ENCODE results near the gene ATOH8.

ATOH8 gene

DNA sequence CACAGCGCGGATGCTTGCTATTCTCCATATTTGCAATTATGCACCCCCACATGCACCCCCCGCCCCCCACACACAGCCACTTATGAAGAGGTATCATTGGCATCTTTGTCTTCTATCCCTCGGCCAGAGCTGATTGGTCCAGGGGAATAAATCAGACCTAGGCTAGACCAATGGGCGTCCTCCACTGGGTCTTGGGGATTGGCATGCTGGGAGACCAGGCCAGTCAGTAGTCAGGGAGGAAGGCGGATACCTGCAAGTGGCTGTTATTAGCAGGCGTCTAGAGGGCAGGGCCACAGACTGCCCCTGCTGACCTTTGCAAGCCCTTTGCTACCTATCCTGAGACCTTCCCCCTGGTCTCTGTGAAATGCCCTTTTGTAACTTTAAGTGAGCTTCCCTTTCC, 30.0 kb downstream of the ATOH8 start:
- no peaks in the 10 kb centered on the region for H3K79me2 ChIP-seq (ENCODE audit: insufficient read depth, low read length)
- no peak overlapping the region for H3K4me2 ChIP-seq (ENCODE audit: low read length)
- 0 out of 2 replicates have a peak, but pooled peaks cover 3% of the 10 kb centered on the region for H3K27me3 ChIP-seq (ENCODE audit: insufficient read depth, low read length)
- H4K20me1 ChIP-seq (ENCODE audit: insufficient read depth, low read length): no peaks in the 10 kb centered on the region
- no peak overlapping the region for H3K9ac ChIP-seq (ENCODE audit: low read length)
- no peaks in the 10 kb centered on the region for H3K9me2 ChIP-seq (ENCODE audit: low read depth, low read length)
- H3K4me1 ChIP-seq (ENCODE audit: insufficient read depth, low read length, severe bottlenecking): no peaks in the 10 kb centered on the region
- no peaks in the 10 kb centered on the region for H3F3A ChIP-seq (ENCODE audit: insufficient read depth, low read length)
- TF ChIP-seq, protein P1, sequence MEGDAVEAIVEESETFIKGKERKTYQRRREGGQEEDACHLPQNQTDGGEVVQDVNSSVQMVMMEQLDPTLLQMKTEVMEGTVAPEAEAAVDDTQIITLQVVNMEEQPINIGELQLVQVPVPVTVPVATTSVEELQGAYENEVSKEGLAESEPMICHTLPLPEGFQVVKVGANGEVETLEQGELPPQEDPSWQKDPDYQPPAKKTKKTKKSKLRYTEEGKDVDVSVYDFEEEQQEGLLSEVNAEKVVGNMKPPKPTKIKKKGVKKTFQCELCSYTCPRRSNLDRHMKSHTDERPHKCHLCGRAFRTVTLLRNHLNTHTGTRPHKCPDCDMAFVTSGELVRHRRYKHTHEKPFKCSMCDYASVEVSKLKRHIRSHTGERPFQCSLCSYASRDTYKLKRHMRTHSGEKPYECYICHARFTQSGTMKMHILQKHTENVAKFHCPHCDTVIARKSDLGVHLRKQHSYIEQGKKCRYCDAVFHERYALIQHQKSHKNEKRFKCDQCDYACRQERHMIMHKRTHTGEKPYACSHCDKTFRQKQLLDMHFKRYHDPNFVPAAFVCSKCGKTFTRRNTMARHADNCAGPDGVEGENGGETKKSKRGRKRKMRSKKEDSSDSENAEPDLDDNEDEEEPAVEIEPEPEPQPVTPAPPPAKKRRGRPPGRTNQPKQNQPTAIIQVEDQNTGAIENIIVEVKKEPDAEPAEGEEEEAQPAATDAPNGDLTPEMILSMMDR (IDR thresholded peaks at IDR 0.05; ENCODE audit: low read length): no peak
- no peak for TF ChIP-seq EZH2 (IDR thresholded peaks at IDR 0.05; ENCODE audit: borderline replicate concordance, low read length)
- no peaks in the 10 kb centered on the region for H3K9me3 ChIP-seq (ENCODE audit: low read length)
- no peak overlapping the region for H3K4me3 ChIP-seq (ENCODE audit: low read depth, low read length, poor library complexity, severe bottlenecking)
- H2AFZ ChIP-seq (ENCODE audit: low read length): no peak overlapping the region
- no peaks in the 10 kb centered on the region for H3K36me3 ChIP-seq (ENCODE audit: insufficient read depth, low read length)
- H3K27ac ChIP-seq (ENCODE audit: low read depth, low read length, poor library complexity, severe bottlenecking): no peak overlapping the region

DNA sequence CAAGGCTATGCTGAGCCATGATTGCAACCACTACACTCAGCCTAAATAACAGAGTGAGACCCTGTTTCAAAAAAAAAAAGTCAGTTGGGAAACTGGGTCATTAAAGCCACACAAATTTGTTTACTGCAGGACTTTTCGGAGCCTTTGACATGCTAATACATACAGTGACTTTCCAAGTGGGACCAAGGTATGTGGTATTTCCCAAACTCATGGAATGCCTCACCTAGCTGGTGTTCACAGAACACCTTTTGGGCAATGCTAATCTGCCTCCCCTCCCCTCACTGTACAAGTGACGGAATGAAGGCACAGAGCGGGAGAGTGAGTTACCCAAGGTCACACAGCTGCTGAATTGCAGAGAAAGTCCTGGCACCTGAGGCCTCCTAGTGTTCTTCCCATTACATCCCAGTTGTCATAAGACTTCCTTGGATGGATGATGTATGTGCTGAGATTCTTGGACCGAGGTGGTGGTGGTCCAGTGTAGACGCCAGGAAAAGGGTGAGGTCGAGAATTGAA, 30.7 kb downstream of the ATOH8 start:
- no peak overlapping the region for H3K4me2 ChIP-seq (ENCODE audit: low read length)
- H3K27ac ChIP-seq (ENCODE audit: low read depth, low read length, poor library complexity, severe bottlenecking): no peak overlapping the region
- H3K36me3 ChIP-seq (ENCODE audit: insufficient read depth, low read length): no peaks in the 10 kb centered on the region
- H3F3A ChIP-seq (ENCODE audit: insufficient read depth, low read length): no peaks in the 10 kb centered on the region
- H3K27me3 ChIP-seq (ENCODE audit: insufficient read depth, low read length): 0 out of 2 replicates have a peak, but pooled peaks cover 3% of the 10 kb centered on the region
- TF ChIP-seq, protein P1 (IDR thresholded peaks at IDR 0.05; ENCODE audit: low read length): no peak
- no peak for TF ChIP-seq EZH2 (IDR thresholded peaks at IDR 0.05; ENCODE audit: borderline replicate concordance, low read length)
- no peak overlapping the region for H3K4me3 ChIP-seq (ENCODE audit: low read depth, low read length, poor library complexity, severe bottlenecking)
- H2AFZ ChIP-seq (ENCODE audit: low read length): no peak overlapping the region
- H3K79me2 ChIP-seq (ENCODE audit: insufficient read depth, low read length): no peaks in the 10 kb centered on the region
- H3K9me2 ChIP-seq (ENCODE audit: low read depth, low read length): no peaks in the 10 kb centered on the region
- H4K20me1 ChIP-seq (ENCODE audit: insufficient read depth, low read length): no peaks in the 10 kb centered on the region
- no peak overlapping the region for H3K9ac ChIP-seq (ENCODE audit: low read length)
- no peaks in the 10 kb centered on the region for H3K4me1 ChIP-seq (ENCODE audit: insufficient read depth, low read length, severe bottlenecking)
- H3K9me3 ChIP-seq (ENCODE audit: low read length): no peaks in the 10 kb centered on the region

DNA sequence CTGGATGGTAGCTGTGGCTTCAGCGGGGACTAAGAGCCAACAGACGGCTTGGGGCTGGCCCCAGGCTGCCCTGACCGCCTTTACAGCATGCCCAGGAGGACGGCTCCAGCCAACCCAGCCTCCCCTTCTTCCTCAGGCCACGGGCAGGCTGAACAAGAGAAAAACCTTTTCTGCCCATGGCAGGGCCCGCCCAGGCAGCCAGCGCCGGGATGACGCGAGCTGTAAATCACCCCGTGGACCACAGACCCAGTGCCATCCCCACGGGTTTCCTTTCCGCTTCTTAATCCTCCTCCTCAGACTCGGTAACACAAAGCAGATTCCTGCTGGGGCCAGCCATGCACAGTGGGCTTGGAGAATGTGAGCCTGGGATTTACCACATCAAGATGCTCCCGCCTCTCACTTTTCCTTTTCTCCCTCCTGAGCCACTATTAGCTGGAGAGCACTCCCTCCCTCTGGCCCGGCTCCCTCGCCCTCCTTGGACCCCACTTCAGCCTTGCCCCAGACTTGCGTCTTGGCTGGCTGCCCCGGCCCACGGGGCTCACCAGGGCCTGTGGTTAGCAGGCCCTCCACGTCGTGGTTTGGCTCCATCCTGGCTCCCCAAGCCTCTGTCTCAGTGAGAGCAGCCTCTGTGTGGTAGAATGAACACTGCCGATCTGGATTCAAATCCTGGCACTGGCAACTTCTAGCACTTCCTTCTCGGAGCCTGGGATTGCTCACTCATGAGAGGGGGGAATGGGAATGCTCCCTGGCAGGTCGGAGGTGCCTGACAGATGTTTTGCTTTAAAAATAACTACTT, 31.4 kb downstream of the ATOH8 start:
- H2AFZ ChIP-seq (ENCODE audit: low read length): no peak overlapping the region
- H3K4me1 ChIP-seq (ENCODE audit: insufficient read depth, low read length, severe bottlenecking): no peaks in the 10 kb centered on the region
- H3K9me3 ChIP-seq (ENCODE audit: low read length): no peaks in the 10 kb centered on the region

More for the DNA sequence above, 31.4 kb downstream of the ATOH8 start:
- H3K36me3 ChIP-seq (ENCODE audit: insufficient read depth, low read length): no peaks in the 10 kb centered on the region
- H3K4me2 ChIP-seq (ENCODE audit: low read length): no peak overlapping the region
- no peaks in the 10 kb centered on the region for H3K79me2 ChIP-seq (ENCODE audit: insufficient read depth, low read length)
- H4K20me1 ChIP-seq (ENCODE audit: insufficient read depth, low read length): no peaks in the 10 kb centered on the region
- H3F3A ChIP-seq (ENCODE audit: insufficient read depth, low read length): no peaks in the 10 kb centered on the region
- TF ChIP-seq, protein P1 (IDR thresholded peaks at IDR 0.05; ENCODE audit: low read length): no peak
- no peak for TF ChIP-seq EZH2 (IDR thresholded peaks at IDR 0.05; ENCODE audit: borderline replicate concordance, low read length)
- H3K4me3 ChIP-seq (ENCODE audit: low read depth, low read length, poor library complexity, severe bottlenecking): no peak overlapping the region
- H3K27ac ChIP-seq (ENCODE audit: low read depth, low read length, poor library complexity, severe bottlenecking): no peak overlapping the region
- H3K9me2 ChIP-seq (ENCODE audit: low read depth, low read length): no peaks in the 10 kb centered on the region
- 0 out of 2 replicates have a peak, but pooled peaks cover 4% of the 10 kb centered on the region for H3K27me3 ChIP-seq (ENCODE audit: insufficient read depth, low read length)
- no peak overlapping the region for H3K9ac ChIP-seq (ENCODE audit: low read length)

Data from OCI-LY1 (cell line).